Gastrocnemius medialis (tissue), 4 donors: ENCODE results near the gene KIAA1614. TPM values are rescaled to one million over a fixed set of nuclear protein-coding genes. Genes with fewer than 3 reads are reported as not detected.
"Not testable (repeated sequence)": the region's sequence is repeated elsewhere in the genome, so short reads cannot be mapped to it uniquely, and the experiment has no call there.

ENCODE experiments used
- ATAC-seq, 2 donors: fragments of 150-250 bp; one replicate each; pipeline ENCODE4 v1.9.1; 2016
- DNase-seq, 2 donors: peaks; one replicate each; pipeline ENCODE4 v3.0.0-alpha.2; 2019
- H3K27ac ChIP-seq, 4 donors: fragments of 200-600 bp; sonication (generic); 1 replicate in 1 of 4; 2 replicates in 3 of 4; pipeline ENCODE4 v1.5.1; 2016 to 2018; ENCODE audit warnings: mild to moderate bottlenecking in 2 of 4, moderate library complexity in 1 of 4
- H3K27me3 ChIP-seq, 3 donors: fragments of 200-600 bp; sonication (generic) in 2 of 3; 1 replicate in 1 of 3; 2 replicates in 2 of 3; pipeline versions ENCODE4 v1.5.1 to v1.6.0; 2016 to 2019; ENCODE audit warnings: mild to moderate bottlenecking in 1 of 3, moderate library complexity in 1 of 3
- H3K36me3 ChIP-seq, 2 donors: fragments of 200-600 bp; sonication (generic) in 1 of 2; one replicate each; pipeline ENCODE4 v1.5.1; 2017 to 2018
- H3K4me1 ChIP-seq, 2 donors: fragments of 200-600 bp; sonication (generic) in 1 of 2; one replicate each; pipeline ENCODE4 v1.5.1; 2016 to 2017; ENCODE audit warnings: mild to moderate bottlenecking in 2 of 2
- H3K4me3 ChIP-seq, 4 donors: fragments of 200-600 bp; sonication (generic) in 3 of 4; 1 replicate in 1 of 4; 2 replicates in 3 of 4; pipeline ENCODE4 v1.5.1; 2016 to 2019; ENCODE audit warnings: mild to moderate bottlenecking in 2 of 4
- H3K9me3 ChIP-seq, 3 donors: fragments of 200-600 bp; sonication (generic) in 2 of 3; 1 replicate in 1 of 3; 2 replicates in 2 of 3; pipeline ENCODE4 v1.5.1; 2016 to 2019
- POLR2A ChIP-seq, 2 donors: fragments of 450-650 bp; IDR thresholded peaks; one replicate each; pipeline ENCODE4 v1.6.1; 2017; ENCODE audit warnings: antibody characterized with exemption in 2 of 2, mild to moderate bottlenecking in 2 of 2, moderate library complexity in 2 of 2
- in situ Hi-C, 4 donors: fragments of 200-750 bp; cut with MboI; loops; one replicate each; pipeline versions ENCODE4 v1.15.0 to v1.8.0; 2017; ENCODE audit warnings: low sequenced_read_pairs in 4 of 4
- intact Hi-C: fragments of 100-400 bp; cut with DNase I; formaldehyde crosslinking; loops from one replicate; pipeline ENCODE4 v1.15.1; 2023; ENCODE audit warnings: low total_unique reads
- total RNA-seq, 4 donors: library from RNA; depleted of rRNA; stranded (reverse); fragments of >200 nt; gene quantifications; one replicate each; pipeline versions ENCODE4 v1.1.0 to v1.2.3, GENCODE V29; 2016
- TF ChIP-seq, protein P1 (sequence below), 5 experiments: fragments of 450-650 bp in 3 of 5; fragments of 200-600 bp in 2 of 5; sonication (generic) in 2 of 5; IDR thresholded peaks in 4 of 5; conservative IDR thresholded peaks in 1 of 5; 1 replicate in 4 of 5; 2 replicates in 1 of 5; pipeline ENCODE4 v1.5.1; 2016 to 2019; ENCODE audit warnings: antibody characterized with exemption in 5 of 5, mild to moderate bottlenecking in 3 of 5, moderate library complexity in 3 of 5

The KIAA1614 gene
- total RNA-seq, 4 donors from 2014 or later = 0.51 to 3.3 (median 1.3) TPM

DNA sequence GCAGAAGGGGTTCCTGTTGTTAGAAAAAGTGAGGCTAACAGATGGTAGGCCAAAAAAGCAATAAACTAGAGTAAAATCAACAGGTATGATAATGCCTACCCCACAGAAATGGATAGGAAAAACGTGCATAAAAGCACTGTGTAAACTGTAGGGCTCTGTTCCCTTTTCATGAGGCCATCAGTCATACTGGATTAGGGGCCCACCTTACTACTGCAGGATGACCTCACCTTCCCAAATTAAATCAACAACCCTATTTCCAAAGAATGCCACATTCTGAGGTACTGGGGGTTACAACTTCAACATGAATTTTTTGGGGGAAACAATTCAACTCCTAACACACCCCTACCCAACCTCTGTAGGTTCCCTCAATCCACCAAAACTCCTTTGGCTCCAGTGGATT lies 54.9 kb downstream of the KIAA1614 start:
- Histone ChIP-seq H3K4me1 (peaks cover 49 to 51% of the 10 kb centered on the region in 2 donors), H3K27me3 (no peaks in the 10 kb centered on the region), H3K9me3 (no peaks in the 10 kb centered on the region), H3K27ac (peak overlapping the region in 3 of 4 donors; percentile 85 to 87 (median 86)), H3K36me3 (no peaks in the 10 kb centered on the region), H3K4me3 (no peak overlapping the region)
- ATAC-seq = no peak
- TF ChIP-seq POLR2A (IDR thresholded peaks at IDR 0.05) = no peak
- TF ChIP-seq, protein P1, sequence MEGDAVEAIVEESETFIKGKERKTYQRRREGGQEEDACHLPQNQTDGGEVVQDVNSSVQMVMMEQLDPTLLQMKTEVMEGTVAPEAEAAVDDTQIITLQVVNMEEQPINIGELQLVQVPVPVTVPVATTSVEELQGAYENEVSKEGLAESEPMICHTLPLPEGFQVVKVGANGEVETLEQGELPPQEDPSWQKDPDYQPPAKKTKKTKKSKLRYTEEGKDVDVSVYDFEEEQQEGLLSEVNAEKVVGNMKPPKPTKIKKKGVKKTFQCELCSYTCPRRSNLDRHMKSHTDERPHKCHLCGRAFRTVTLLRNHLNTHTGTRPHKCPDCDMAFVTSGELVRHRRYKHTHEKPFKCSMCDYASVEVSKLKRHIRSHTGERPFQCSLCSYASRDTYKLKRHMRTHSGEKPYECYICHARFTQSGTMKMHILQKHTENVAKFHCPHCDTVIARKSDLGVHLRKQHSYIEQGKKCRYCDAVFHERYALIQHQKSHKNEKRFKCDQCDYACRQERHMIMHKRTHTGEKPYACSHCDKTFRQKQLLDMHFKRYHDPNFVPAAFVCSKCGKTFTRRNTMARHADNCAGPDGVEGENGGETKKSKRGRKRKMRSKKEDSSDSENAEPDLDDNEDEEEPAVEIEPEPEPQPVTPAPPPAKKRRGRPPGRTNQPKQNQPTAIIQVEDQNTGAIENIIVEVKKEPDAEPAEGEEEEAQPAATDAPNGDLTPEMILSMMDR (IDR thresholded peaks at IDR 0.05 in 4 of 5, conservative IDR thresholded peaks at IDR 0.05 in 1 of 5) = no peak
- intact Hi-C loops (no loop called here), in situ Hi-C loops (no loop called here)
- DNase-seq = no peak

- DNase-seq (peak; percentile 46 to 78), ATAC-seq (peak; percentile 92 to 95)
- intact Hi-C loops = loop anchor here (2.0 kb wide), 2 partner anchors 14 to 54 kb away; partner anchors contain the start of gene STX6
- Histone ChIP-seq H3K4me1 (peaks cover 51 to 54% of the 10 kb centered on the region in 2 donors), H3K27ac (peak overlapping the region; percentile 84 to 87 (median 86))
- H3K36me3 ChIP-seq, H3K9me3 ChIP-seq, in situ Hi-C loops, H3K4me3 ChIP-seq, H3K27me3 ChIP-seq: not testable (repeated sequence)
- TF ChIP-seq POLR2A (IDR thresholded peaks at IDR 0.05) = peak in 1 of 2 donors; percentile 22
Observed at GRCh38 chr1:180968834-180969233, 56.1 kb downstream of the KIAA1614 start.

DNA sequence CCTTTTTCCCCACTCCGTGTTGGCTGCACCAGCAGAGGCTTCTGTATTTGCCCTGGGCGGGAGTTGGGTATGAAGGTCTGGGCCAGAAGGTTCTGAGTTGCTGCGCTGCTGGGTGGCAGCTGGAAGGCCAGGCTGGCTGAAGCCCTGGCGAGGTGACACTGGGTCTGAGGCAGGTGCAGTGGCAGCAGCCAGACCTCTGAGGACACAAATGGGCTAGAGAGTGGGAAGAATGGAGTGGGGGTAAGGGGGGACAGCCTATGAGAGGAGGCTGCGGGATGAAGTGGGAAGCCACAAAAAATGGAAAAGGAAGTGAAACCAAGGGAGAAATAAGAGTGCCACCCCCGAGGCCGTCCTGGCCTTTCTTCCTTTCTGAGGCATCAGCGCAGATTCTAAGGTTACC lies 56.7 kb downstream of the KIAA1614 start:
- ATAC-seq = peak; percentile 23 to 66

GRCh38 chr1:180970333-180971079 lies 57.8 kb downstream of the KIAA1614 start:
- Histone ChIP-seq H3K4me3 (no peak overlapping the region), H3K9me3 (no peaks in the 10 kb centered on the region), H3K4me1 (peaks cover 54 to 57% of the 10 kb centered on the region in 2 donors), H3K27me3 (no peaks in the 10 kb centered on the region), H3K36me3 (no peaks in the 10 kb centered on the region), H3K27ac (peak overlapping the region; percentile 84 to 87 (median 86))
- ATAC-seq (no peak), DNase-seq (no peak)
- TF ChIP-seq, protein P1 (IDR thresholded peaks at IDR 0.05 in 4 of 5, conservative IDR thresholded peaks at IDR 0.05 in 1 of 5) = no peak
- TF ChIP-seq POLR2A (IDR thresholded peaks at IDR 0.05) = no peak
- intact Hi-C loops (loop anchor here (5.0 kb wide), 1 partner anchor 182 kb away; no protein-coding TSS in a partner anchor), in situ Hi-C loops (no loop called here)

More for the DNA sequence above, 56.7 kb downstream of the KIAA1614 start:
- in situ Hi-C loops = no loop called here
- Histone ChIP-seq H3K27ac (peak overlapping the region; percentile 84 to 87 (median 86)), H3K4me1 (peaks cover 54 to 57% of the 10 kb centered on the region in 2 donors), H3K9me3 (no peaks in the 10 kb centered on the region), H3K36me3 (no peaks in the 10 kb centered on the region), H3K27me3 (no peaks in the 10 kb centered on the region), H3K4me3 (no peak overlapping the region)
- TF ChIP-seq POLR2A (IDR thresholded peaks at IDR 0.05) = no peak
- TF ChIP-seq, protein P1 (IDR thresholded peaks at IDR 0.05 in 4 of 5, conservative IDR thresholded peaks at IDR 0.05 in 1 of 5) = no peak
- intact Hi-C loops = loop anchor here (2.0 kb wide), 2 partner anchors 15 to 53 kb away; partner anchors contain the start of gene STX6
- DNase-seq = peak in 1 of 2 donors; percentile 64

DNA sequence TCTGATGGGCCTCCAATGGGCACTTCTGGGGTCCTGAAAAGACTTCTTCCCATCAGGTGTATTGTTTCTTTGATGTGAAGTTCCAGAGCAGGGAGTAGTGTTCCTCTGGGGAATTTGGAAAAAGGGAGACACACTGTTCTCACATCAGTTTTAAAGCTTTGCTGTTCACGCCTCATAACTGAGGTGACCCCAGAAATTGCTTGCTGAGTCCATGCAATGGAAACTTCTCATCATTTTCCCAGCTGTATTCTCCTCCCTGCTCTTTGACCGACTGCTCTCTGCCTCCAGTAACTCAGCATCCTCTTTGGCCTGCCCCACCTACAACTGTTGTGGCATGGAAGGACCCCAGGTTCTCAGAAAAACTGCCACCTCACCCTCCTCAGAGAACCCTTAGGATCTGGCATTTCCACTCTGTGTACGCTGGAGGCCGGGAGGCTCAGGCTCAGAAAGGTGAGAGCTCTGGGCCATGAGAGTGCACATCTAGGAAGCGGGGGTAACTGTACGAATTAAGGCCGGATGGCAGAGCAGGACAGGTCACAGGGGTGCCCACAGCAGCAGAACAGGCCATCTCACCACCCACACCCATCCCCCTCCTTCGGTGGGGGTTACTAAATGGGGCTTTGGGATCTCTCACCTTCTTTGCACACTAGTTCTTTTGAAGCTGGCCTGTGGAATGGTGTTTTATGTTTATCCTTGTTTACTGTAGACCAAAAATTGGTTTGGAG lies 58.7 kb downstream of the KIAA1614 start:
- in situ Hi-C loops = no loop called here
- no peak for TF ChIP-seq POLR2A (IDR thresholded peaks at IDR 0.05)
- TF ChIP-seq, protein P1 (IDR thresholded peaks at IDR 0.05 in 4 of 5, conservative IDR thresholded peaks at IDR 0.05 in 1 of 5) = no peak
- Histone ChIP-seq H3K9me3 (no peaks in the 10 kb centered on the region), H3K36me3 (no peaks in the 10 kb centered on the region), H3K27ac (no peak overlapping the region), H3K27me3 (no peaks in the 10 kb centered on the region), H3K4me3 (no peak overlapping the region), H3K4me1 (peaks cover 47 to 55% of the 10 kb centered on the region in 2 donors)
- DNase-seq = no peak
- no peak for ATAC-seq
- intact Hi-C loops = loop anchor here (5.0 kb wide), 1 partner anchor 181 kb away; no protein-coding TSS in a partner anchor
